ENCODE measurements around the gene GPHN.

GRCh38 chr14:66724996-66725395, 217.0 kb downstream of the GPHN start:
- TF ChIP-seq, protein P1, sequence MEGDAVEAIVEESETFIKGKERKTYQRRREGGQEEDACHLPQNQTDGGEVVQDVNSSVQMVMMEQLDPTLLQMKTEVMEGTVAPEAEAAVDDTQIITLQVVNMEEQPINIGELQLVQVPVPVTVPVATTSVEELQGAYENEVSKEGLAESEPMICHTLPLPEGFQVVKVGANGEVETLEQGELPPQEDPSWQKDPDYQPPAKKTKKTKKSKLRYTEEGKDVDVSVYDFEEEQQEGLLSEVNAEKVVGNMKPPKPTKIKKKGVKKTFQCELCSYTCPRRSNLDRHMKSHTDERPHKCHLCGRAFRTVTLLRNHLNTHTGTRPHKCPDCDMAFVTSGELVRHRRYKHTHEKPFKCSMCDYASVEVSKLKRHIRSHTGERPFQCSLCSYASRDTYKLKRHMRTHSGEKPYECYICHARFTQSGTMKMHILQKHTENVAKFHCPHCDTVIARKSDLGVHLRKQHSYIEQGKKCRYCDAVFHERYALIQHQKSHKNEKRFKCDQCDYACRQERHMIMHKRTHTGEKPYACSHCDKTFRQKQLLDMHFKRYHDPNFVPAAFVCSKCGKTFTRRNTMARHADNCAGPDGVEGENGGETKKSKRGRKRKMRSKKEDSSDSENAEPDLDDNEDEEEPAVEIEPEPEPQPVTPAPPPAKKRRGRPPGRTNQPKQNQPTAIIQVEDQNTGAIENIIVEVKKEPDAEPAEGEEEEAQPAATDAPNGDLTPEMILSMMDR (IDR thresholded peaks at IDR 0.05), result no peak
- no peak for TF ChIP-seq POLR2A (IDR thresholded peaks at IDR 0.05)
